Germinal center (tissue), 1 donor: ENCODE data around the gene CADPS.

Experiments
- DNase-seq: peaks from one replicate; pipeline ENCODE4 v3.0.0; 2012; ENCODE audit warnings: mixed read lengths, low spot score

Gene CADPS

DNA sequence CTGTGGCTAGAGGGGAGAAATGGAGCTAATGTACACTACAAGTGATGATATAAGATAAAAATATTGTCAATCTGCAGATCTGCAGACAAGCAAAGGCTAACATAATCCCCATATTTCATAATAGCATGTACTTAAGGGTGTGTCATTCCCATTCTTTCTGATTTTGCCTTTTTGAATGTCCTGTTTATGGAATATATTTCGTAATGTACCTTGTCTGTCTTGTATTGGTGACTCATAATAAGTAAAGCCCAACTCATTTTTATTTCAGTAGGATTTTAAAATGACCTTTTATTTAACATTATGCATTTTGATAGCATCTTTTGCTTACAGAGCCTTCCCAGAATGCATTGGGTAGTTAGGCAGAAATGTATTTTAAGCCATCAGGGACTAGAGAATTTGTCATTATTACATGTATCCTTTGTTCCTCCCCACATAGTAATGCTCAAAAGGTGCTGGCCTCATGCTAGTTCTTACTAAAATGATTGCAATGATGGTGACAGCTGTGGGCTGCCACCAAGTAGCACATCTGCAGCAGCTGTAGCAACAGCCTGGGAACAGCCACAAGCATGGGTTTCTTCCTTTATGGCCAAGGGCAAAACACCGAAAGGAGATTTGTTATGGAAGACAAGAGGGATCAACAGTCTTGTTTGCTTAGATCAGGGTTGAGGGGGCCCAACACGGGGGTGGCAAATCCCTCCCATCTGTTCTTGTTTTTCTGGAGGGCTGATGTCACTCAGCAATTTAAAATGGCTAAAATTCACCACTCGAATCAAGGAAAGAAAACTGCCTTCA, 188.5 kb downstream of the CADPS start:
- no peak for DNase-seq

DNA sequence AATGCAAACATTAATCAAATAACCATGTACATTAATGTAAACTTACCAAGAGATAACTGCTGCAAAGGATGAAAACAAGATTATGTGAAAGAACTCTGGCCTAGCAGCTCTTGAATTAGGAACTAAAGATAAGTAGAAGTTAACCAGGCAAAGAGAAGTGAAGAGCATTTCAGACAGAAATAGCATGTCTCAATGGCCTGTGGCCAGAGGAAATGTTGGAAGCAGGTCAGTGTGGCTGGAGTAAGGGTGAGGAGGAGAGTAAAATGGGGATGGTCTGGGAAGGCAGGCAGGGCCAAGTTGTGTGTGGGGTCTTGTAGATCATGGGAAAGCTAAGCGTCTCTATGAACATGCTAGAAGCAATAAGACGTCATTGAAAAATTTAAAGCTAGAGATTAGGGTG, 192.4 kb downstream of the CADPS start:
- DNase-seq = no peak

DNA sequence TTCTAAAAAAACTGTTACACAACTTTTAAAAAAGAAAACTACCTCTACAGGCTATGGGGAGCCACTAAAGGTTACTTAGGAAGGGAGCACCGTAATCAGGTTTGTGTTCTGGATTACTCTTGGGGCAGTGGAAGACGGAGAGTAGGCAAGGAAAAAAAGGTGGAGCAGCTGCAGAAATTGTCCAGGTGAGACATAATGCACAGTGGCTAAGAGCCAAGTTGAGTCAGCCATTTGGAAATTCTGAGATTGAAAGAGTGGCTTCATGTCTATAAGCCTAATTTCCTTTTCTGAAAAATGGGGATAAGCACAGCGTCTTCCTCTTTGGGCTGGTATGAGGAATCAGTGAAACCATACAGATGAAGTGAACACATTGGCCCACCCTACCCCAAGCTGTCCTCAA, 195.2 kb downstream of the CADPS start:
- DNase-seq = no peak

DNA sequence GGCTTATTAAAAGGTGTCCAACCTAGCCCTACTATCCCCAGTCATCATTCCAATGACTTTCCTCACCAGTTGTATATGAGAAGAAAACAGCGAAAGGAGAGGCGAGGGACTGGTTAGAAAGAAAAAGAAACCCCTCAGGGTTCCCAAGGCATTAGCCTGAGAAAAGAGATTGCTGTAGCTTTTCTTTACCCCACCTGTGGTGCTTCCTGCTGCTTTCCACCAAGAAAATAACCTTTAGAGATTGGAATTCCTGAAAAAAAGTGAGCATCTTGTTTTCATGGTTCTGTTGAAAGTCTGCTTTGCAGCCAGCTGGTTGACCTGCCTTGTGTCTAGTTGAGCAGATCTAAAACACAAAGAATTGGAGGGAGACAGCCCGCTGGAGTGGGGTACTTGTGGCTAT, 196.4 kb downstream of the CADPS start:
- DNase-seq = no peak

DNA sequence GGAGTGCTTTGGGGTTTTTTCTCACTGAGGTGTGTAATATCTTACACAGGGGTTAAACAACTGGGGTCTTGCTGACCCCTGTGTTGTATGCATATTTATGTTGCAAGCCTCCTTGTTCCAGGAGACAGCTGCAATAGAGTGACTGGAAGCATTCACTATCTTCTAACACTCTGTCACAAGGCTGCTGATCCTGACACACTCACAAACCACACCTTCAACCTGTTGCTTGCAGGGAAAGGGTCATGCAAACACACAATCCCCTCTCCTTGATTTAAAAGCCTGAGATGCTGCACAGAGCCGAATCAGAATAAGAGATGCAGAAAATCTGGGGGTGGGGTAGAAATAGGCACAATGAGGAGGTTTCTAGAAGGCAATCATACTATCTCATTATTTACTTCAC, 197.3 kb downstream of the CADPS start:
- DNase-seq = no peak

DNA sequence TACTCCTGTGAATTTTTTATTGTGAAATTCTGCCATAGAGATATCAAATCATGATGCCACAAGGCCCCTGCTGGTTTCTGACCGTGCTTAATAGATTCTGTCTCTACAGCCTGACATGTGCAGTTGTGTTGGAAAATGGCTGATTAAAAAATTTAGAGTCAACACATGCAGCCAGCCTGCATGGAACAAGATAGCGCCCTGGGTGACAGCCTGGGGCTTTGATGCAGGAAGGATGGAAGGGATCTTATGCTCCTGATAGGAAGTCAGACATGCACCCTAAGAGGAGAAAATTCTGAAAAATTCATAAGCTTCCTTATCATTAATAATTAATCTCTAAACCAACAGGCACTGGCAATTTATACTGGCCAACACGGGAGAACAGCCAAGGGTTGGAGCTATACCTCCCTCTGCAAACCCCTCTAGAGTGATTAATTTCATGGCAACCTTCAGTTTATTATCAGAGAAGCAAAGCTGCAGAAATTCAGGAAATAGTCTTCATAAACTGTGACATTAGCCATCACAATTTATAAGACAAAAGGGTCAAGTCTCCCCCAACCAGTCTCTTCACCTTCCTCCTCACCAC, 198.4 kb downstream of the CADPS start:
- DNase-seq = no peak

DNA sequence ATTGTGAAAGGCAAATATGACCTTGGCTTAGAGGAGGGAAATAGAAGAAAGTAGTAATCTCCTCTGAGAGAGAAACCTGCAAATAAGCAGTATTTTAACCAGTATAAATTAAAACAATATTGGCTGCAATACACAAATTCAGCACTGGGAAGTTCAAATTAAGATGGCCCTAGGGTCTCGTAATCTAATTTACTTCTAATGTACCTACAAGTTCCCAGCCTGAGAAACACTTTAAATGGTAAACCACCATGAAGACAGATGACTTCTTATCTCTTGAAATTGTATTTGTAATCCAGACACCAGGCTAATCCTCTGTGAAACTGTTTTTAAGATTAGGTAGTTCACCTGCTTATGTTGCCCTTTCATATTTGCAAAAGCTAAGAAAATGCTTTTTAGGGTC, 199.7 kb downstream of the CADPS start:
- no peak for DNase-seq

DNA sequence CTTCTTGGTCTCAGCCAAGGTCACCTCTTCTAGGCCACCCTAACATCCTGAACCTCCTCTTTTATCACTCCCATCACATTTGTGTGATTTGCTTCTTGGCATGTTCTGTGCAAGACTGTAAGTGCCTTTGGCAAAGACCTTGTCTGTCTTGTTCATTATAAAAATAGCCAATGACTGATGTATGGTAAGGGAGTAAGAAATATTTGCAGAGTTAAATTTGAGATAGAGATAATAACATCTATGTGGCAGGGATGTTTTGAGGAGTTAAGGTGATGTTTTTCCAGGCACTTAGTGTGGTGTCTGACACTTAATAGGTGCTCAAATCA, 202.3 kb downstream of the CADPS start:
- DNase-seq = no peak

DNA sequence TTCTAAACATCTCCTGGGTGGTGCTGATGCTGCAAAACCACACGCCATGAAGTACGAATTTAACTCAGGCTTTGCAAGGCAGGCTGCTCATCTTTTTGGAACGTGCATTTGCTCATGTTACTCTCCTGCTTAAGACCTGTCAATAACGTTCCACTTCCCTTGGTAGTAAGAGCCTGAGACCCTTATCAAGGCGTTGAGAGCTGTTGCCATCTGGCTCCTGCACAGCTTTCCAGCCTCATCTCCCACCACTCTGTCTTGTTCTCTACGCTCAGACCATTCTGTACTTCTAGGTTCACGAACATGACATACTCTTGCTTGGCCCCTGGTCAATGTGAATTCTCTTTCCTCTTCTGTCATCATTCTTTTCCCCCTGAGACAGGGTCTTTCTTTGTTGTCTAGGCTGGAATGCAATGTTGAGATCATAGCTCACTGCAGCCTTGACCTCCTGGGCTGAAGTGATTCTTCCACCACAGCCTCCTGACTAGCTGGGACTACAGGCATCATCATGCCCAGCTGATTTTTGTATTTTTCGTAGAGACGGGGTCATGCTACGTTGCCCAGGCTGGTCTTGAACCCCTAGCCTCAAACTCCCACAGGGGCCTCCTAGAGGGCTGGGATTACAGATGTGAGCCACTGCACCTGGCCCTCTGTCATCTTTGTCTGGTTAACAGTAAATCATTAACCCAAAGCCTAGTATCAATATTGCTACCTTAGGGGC, 202.8 kb downstream of the CADPS start:
- DNase-seq = no peak

DNA sequence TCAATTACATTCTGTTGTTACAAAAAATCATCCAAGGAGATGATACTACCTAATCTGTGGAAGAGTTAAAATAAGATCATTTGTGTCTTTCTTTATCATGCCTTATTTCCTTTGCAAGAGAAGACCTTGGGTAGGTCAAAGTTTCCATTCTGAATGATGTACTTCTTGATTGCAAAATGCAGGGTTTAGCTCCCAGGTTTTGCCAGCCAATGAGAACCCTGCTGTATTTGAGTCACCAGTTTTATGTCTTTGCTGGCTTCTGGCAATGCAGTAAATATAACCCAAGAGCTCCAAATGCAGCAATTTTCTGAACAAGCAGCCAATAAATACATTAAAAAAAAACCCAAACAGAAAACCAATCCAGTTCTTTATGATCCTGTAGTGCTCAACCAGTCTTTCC, 204.9 kb downstream of the CADPS start:
- no peak for DNase-seq

DNA sequence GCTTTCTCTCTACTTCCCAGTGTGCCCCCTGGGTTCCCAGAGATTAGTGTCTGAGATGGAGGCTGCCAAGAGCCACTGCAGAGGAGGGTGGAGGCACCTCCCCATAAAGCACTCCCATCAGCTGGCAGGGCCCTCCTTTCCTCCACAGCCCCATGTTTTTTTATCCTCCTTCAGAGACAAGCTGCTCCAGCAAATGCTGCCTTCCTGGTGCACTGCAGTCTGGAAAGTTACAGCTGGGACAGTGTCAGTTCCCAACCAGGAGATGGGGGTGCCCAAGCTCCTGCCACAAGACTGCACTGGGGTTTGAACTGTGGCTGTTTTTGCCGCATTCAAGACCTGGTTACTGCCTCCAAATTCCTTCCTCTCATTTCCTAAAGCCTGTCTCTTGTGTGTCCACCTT, 206.1 kb downstream of the CADPS start:
- DNase-seq = no peak

DNA sequence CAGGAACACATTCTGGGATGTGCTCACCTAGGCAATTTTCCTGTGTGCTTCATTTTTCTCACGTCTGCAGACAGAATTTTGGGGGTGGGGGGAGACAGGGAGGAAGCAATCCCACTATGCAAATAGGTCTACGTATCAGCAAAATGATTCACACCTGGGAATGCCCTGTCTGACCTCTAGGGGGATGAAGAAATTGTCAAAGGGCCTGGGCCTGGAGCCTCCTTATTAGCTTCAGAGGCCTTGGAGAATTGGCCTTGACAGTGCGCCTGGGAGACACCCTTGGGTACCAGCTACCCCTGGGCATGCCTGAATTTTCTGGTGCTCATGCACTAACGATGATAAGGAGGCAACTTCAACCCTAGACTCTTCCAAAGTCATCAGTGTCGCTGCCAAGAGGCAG, 207.5 kb downstream of the CADPS start:
- DNase-seq = peak; percentile 29

DNA sequence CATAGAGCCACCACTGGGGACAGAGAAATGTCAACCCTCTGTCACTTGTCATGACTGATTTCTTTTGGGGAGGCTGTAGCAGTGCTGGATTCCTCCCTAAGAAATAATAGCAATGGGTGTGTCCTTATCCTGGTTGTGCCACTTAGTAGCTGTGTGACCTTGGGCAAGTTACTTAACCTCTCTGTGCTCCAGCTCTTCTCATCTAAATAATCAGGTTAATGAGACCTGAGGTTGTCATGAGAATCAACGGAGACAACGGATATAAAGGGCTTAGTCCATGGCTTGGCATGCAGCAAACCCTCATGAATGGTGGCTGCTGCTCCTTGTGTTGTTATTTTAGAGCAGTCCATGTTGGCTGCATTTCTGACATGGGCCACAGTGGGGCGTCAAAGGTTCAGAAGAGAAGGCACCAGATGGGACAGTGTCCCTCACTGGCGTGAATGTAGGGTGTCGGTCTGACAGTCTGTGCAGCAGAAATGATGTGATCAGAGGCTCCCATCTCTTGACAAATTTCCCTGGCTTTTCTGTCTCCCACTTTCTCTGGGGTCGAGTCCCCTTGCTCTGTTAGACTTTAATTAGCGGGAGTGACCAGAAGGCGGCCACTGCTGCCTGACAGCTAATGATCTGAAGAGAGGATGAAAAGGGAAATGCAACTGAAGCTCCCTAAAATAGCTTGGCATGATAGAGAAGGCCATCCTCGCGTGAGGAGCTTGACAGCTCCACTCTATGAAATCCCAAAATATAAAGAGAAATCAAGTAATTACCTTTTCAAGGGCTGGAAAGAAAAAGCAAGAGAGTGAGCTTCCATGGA, 209.4 kb downstream of the CADPS start:
- peak; percentile 69 for DNase-seq

DNA sequence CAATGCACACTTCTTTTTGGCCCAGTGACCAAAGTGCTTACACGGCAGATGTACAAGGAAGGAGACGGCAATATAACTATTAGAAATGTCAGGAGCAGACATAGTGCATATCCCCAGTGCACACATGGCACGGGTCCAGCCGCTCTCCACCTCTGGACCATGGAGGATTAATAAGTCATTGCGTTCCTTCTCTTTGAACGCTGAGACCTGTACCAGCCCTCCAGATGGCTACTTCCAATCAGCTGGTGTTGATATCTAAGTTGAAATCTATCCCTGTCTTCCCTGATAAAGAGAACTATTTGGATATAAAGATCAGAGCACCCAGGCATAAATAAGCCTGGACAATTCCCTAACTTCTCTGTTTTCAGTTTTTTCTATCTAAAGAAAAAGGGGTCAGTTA, 212.5 kb downstream of the CADPS start:
- no peak for DNase-seq

DNA sequence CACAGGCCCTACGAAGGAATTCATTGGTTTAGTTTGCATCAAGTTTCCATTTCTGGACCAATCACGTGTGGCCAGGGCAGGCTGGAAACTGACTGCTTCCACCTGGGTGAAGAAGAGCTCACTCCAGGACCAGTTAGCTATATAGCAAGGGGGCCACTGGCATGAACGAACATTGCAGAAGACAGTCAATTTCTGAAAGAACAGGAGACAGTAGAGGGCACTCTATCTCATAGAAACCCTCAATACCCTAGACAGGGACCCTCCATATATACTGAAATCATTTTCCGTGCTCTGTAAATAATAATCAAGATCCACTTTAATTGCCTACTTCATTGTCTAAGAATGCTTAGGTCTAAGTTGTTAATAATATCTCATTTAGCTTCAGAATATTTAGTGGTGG, 215.6 kb downstream of the CADPS start:
- peak; percentile 15 for DNase-seq

DNA sequence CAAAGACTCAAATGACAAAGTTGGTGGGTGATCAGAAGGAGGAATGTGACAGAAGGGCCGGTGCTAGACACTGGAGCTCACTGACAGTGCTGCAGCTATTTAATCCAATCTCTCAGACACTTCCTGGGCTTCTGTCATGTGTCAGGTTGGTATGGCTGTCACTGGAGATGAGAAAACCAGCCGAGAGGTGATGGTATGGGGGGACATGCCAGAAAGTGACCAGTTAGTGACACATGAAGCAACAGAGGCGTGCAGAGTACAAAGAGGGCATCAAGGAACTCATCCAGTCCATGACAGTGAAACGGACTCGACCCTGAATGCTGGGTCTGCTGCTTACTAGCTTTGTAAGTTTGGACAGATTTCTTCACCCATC, 219.5 kb downstream of the CADPS start:
- DNase-seq = no peak

DNA sequence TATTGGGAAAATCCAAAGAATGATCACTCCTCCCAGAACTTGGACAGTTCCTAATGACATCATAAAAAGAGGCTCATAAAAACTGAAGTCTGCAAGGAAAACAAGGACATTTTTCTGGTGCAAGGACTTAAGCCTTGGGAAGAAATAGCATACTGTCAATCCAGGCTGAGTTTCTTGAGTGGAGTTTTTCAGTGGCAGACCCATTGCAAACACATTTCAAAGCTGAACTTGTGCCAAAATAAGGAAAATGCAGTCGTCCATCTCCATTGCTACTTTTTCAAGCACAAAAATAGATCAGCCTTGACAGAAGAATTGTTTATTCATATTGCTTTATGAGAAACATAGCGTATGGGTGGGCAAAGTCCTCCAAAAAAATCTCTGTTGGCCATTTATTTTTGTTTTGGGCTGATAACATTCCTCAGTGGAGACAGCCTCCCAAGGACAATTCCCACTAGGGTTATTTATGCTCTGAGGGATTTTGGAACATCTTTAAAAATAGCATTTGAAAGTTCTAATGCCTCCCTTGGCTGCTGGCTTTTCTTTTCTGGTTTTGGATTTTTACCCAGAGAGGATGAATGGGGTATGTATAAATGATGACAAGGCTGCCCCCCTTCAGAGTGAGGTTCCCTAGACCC, 220.0 kb downstream of the CADPS start:
- no peak for DNase-seq

DNA sequence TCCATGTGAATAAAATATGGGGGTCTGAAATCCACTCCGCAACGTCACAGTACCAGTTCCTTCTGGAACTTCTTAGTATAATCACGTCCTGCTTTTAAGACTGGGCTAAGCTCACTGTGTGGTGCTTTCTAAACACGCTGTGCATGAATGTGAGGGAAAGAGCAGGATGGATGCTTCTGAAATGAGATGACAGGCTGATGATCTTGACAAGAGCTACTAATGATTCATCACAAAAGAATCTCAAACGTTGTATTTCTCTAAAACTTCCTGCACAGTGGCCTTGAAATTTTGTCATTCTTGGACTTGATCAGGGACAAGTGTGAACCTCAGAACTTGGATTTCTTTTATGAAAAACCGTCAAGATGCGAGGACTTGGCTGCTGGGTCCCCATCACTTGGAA, 221.4 kb downstream of the CADPS start:
- no peak for DNase-seq

DNA sequence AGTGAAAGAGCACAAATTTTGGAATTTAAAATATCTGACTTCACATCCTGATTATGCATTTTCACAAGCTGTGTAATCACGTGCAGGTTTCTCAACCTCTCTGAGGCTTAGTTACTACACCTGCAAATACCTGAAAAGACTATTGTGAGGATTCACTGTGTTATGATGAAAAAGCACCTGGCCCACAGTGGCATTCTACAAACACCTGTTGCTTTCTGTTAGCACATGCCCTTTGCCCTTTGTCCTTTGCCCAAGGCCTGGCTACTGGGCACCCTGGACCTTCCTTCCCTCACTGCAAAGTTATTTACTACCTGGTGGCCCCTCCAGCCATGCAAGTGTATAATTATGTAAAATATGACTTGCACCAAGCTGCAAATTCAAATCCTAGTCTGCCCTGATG, 227.5 kb downstream of the CADPS start:
- DNase-seq = no peak

DNA sequence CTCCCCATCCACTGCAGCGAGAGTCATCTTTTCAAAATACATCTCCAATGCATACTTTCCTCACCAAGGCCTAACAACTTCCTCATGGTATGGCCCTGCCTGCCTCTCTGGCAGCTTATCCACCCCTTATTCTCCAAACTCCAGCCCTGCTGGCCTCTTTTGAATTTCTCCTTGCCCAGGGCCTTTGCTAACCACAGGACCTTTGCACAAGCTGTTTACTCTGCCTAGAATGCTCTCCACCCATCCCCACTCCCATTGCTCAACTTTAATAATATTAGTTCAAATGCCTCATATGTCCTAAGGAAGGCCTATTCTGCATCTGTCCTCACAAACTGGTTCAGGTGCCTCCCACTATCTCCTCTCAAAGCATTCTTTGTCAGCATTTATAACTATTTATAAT, 230.7 kb downstream of the CADPS start:
- DNase-seq = no peak

DNA sequence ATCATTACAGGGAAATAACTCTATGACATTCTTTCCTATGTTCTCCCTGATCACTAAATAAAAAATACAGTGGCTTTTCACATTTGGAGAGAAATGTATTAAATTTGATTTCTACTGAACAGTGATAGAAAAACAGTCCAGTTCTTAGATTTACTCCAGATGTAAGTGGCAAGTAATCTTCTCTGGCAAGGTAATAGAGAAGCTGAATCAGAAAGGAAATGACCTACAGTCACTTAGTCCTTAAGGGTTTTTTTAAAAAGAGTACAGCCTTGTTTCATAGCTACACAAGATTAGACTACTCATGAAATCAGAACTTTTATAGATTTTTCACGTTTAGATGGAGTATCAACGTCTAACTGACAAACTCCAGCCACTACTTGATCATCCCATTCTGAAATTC, 236.9 kb downstream of the CADPS start:
- no peak for DNase-seq

DNA sequence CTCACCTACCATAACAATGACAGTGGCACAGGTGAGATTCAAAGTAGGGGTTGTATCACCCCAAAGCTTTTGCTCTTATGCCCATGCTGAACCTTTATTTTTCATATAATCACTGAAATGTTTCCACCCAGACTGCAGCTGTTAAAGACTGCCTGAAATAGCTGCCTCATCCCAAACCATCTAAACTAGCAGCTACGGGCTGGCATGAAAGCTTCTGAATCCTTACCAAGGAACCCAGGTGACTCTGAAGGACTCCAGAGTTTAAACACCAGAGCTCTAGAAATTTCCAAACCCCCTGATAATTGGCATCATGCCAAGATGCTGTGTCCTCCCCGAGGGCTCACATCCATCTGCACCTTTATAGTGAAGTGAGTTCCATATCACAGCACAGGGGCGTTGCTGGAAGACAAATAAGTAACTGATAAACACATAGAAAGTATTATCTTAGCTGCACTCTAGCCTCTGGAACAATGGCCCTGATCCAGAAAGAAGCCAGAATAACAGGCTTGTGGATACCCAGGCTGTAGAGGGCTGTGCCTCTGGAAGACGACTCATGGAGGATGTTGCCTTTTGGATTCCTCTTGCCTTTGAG, 238.9 kb downstream of the CADPS start:
- no peak for DNase-seq
